Effector CD8-positive, alpha-beta T cell (primary cell): ENCODE measurements around the gene AIPL1.

ENCODE experiments used
- DNase-seq: peaks from one replicate; lab custom pipeline; 2025; lab: John Stamatoyannopoulos, UW

Gene AIPL1

DNA sequence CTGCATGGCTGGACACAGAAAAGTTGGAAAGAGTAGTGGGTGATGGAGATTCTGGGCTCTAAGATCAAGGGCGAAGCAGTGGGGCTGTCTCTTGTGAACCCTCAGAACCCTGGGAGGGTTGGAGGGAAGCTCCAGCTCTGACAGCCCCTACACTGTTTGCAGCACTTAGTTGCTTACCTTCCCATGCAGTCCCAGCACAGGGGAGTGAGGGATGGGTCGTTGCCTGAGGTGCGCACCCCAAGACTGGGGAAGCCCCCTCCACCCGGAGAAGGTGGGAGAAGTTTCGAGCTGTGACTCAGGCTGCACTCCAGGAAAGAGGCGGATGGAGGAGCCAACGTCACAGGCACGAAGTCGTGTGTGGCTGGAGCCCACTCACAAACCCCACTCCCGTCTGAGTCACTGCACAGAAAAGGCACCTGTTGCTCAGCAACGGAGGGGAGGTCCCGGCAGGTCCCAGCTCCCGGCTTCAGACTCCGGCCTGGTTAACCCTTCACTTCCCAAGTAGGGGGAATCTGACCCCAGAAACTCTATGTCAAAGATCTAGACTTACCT lies 60.1 kb downstream of the AIPL1 start:
- DNase-seq = no peak

DNA sequence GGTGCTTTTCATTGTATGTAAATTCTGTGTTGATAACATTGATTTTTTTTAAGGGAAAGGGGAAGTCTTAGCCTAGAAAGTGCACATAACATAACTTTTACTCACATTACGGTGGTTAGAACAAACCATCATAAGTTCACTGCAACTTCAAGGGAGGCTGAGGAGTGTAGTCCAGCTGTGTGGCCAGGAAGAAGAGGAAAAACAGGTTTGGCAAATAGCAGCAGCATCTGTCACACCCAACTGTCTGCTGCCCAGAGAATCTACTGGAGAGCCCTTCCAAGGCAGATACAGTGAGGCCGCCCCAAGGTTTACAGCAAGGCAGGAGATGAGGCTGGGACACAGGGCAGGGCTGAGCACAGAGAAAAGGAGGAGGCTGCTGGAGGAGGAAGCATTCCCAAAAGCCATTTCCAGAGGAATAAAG lies 60.6 kb downstream of the AIPL1 start:
- DNase-seq = no peak
